Activated naive CD4-positive, alpha-beta T cell treated with anti-CD3 and anti-CD28 coated beads, Interleukin-2, amount 50 U/mL, for 24 hours (primary cell): ENCODE measurements around the gene PAF1.

Source experiments
- H3K27ac Mint-ChIP-seq: one replicate; pipeline ENCODE4 v1.8.0; 2021; ENCODE audit warnings: mild to moderate bottlenecking, mixed read lengths
- H3K27me3 Mint-ChIP-seq: one replicate; pipeline ENCODE4 v1.8.0; 2021; ENCODE audit warnings: mixed read lengths
- H3K36me3 Mint-ChIP-seq: one replicate; pipeline ENCODE4 v1.8.0; 2021; ENCODE audit warnings: mixed read lengths
- H3K4me1 Mint-ChIP-seq: one replicate; pipeline ENCODE4 v1.8.0; 2021; ENCODE audit warnings: mixed read lengths
- H3K4me3 Mint-ChIP-seq: one replicate; pipeline ENCODE4 v1.8.0; 2021; ENCODE audit warnings: mild to moderate bottlenecking, mixed read lengths
- H3K9me3 Mint-ChIP-seq: one replicate; pipeline ENCODE4 v1.8.0; 2021; ENCODE audit warnings: mixed read lengths

PAF1 gene

DNA sequence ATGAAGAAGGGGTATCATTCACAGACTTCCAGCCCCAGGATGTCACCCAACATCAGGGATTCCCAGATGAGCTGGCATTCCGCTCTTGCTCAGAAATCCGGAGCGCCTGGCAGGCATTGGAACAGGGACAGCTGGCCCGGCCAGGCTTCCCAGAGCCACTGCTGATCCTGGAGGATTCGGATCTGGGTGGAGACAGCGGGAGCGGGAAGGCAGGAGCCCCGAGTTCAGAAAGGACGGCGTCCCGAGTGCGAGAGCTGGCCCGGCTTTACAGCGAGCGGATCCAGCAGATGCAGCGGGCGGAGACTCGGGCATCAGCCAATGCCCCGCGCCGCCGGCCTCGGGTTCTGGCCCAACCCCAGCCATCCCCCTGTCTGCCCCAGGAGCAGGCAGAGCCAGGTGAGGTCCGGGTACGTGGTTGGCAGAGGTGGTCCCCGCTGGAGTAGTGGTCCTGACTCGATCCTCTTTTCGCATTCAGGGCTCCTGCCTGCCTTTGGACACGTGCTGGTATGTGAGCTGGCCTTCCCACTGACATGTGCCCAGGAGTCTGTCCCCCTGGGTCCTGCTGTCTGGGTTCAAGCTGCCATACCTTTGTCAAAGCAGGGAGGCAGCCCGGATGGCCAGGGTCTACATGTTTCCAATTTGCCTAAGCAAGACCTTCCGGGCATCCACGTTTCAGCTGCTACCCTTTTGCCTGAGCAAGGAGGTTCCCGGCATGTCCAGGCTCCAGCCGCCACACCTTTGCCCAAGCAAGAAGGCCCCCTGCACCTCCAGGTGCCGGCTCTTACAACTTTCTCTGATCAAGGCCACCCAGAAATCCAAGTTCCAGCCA, 32.6 kb upstream of the PAF1 start:
- Mint-ChIP-seq H3K4me1 (no peaks in the 10 kb centered on the region), H3K27ac (no peak overlapping the region), H3K9me3 (no peaks in the 10 kb centered on the region), H3K36me3 (no peaks in the 10 kb centered on the region), H3K27me3 (no peaks in the 10 kb centered on the region), H3K4me3 (no peak overlapping the region)

GRCh38 chr19:39422020-39422419, 31.1 kb upstream of the PAF1 start:
- no peak overlapping the region for H3K4me3 Mint-ChIP-seq
- H3K4me1 Mint-ChIP-seq: no peaks in the 10 kb centered on the region
- H3K27me3 Mint-ChIP-seq: no peaks in the 10 kb centered on the region
- H3K36me3 Mint-ChIP-seq: no peaks in the 10 kb centered on the region
- H3K27ac Mint-ChIP-seq: no peak overlapping the region
- no peaks in the 10 kb centered on the region for H3K9me3 Mint-ChIP-seq

GRCh38 chr19:39420769-39421168, 29.9 kb upstream of the PAF1 start:
- Mint-ChIP-seq H3K4me3 (no peak overlapping the region), H3K36me3 (no peaks in the 10 kb centered on the region), H3K4me1 (no peaks in the 10 kb centered on the region), H3K27ac (no peak overlapping the region), H3K9me3 (no peaks in the 10 kb centered on the region), H3K27me3 (no peaks in the 10 kb centered on the region)

DNA sequence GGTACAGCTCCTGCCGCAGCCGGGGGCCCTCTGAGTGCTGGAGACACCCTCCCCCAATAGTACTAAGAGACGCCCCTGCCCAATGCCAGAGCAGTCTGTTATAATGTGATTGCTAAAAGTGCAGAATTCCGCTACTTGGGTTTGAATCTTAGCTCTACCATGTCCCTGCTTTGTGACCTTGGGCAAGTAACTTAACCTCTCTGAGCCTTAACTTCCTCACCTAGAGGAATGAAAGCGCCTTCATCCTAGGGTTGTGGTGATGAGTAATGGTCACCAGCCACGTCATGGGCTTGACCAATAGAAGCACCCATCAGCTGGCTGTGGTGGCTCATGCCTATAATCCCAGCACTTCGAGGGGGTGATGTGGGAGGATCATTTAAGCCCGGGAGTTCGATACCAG, 28.1 kb upstream of the PAF1 start:
- Mint-ChIP-seq H3K27me3 (no peaks in the 10 kb centered on the region), H3K36me3 (no peaks in the 10 kb centered on the region), H3K4me1 (peaks cover 6% of the 10 kb centered on the region), H3K27ac (no peak overlapping the region), H3K4me3 (no peak overlapping the region), H3K9me3 (no peaks in the 10 kb centered on the region)

DNA sequence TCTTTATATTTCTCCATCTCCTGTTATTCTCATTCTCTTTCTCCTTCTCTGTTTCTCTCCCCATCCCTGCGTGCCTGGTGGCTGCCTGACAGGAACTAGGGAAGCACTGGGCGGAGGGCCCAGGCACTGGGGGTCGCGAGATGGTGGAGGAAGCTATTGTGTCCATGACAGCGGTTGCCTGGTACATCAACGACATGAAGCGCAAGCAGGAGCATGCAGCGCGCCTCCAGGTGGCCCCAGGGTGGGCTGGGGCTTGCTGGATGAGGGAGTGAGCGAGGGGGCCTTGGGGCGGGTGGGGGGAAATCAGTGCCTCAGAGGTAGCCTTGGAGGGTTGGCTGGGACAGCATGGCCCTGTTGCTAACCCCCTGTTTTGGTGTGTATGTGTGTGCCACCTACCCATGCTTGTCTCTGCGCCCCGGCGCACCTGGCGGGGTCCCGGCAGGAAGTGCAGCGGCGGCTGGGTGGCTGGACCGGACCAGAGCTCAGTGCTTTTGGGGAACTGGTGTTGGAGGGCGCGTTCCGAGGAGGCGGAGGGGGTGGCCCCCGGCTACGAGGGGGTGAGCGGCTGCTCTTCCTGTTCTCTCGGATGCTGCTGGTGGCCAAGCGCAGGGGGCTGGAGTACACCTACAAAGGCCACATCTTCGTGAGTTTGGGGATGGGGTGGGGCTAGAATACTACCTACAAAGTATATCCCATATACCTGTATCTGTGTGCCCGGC, 26.7 kb upstream of the PAF1 start:
- no peaks in the 10 kb centered on the region for H3K27me3 Mint-ChIP-seq
- H3K36me3 Mint-ChIP-seq: no peaks in the 10 kb centered on the region
- H3K4me1 Mint-ChIP-seq: peaks cover 11% of the 10 kb centered on the region
- no peaks in the 10 kb centered on the region for H3K9me3 Mint-ChIP-seq
- no peak overlapping the region for H3K27ac Mint-ChIP-seq
- no peak overlapping the region for H3K4me3 Mint-ChIP-seq

DNA sequence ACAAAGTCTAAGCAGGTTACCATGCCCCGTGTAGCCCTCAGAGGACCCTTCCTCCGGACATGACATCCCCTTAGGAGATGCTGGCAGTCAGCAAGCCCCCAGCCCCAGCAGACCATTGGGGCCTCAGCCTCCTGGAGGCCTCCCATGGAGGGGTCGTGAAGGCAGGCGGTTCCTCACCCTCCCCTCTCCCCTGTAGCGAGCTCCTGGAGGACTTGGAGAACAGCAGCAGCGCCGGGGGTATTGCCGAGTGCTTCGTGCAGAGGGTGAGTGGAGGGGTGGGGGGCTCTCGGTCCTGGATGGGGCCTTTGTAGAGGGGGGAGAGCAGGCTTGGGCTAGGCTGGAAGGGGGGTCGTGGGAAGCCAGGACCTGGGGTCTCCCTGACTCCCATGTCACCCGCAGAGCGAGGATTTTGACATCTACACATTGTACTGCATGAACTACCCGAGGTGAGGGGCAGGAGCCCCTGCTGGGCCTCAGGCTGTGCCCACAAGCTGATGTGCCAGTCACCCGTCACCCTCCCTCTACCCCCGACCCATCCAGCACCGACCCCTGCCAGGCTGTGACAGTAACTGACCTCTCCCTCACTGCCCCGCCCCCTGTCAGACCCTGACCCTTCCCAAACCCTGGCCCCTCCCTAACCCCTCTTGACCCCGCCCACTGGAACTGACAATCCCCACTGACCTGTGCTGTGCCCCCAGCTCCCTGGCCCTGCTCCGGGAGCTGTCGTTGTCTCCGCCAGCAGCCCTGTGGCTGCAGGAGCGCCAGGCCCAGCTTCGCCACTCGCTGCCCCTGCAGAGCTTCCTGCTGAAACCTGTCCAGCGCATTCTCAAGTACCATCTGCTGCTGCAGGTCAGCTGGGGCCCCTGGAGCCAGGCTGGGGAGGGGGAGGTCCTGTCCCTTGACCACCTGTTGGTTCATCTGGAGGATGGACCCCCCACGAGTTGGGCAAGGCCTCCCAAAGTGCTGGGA, 25.5 kb upstream of the PAF1 start:
- H3K27ac Mint-ChIP-seq: no peak overlapping the region
- no peaks in the 10 kb centered on the region for H3K36me3 Mint-ChIP-seq
- H3K4me1 Mint-ChIP-seq: peaks cover 19% of the 10 kb centered on the region
- H3K4me3 Mint-ChIP-seq: no peak overlapping the region
- H3K27me3 Mint-ChIP-seq: no peaks in the 10 kb centered on the region
- no peaks in the 10 kb centered on the region for H3K9me3 Mint-ChIP-seq

- H3K36me3 Mint-ChIP-seq: no peaks in the 10 kb centered on the region
- no peak overlapping the region for H3K27ac Mint-ChIP-seq
- no peaks in the 10 kb centered on the region for H3K27me3 Mint-ChIP-seq
- H3K4me1 Mint-ChIP-seq: peaks cover 29% of the 10 kb centered on the region
- H3K9me3 Mint-ChIP-seq: no peaks in the 10 kb centered on the region
- no peak overlapping the region for H3K4me3 Mint-ChIP-seq
Observed at GRCh38 chr19:39415111-39416046, 24.5 kb upstream of the PAF1 start.

DNA sequence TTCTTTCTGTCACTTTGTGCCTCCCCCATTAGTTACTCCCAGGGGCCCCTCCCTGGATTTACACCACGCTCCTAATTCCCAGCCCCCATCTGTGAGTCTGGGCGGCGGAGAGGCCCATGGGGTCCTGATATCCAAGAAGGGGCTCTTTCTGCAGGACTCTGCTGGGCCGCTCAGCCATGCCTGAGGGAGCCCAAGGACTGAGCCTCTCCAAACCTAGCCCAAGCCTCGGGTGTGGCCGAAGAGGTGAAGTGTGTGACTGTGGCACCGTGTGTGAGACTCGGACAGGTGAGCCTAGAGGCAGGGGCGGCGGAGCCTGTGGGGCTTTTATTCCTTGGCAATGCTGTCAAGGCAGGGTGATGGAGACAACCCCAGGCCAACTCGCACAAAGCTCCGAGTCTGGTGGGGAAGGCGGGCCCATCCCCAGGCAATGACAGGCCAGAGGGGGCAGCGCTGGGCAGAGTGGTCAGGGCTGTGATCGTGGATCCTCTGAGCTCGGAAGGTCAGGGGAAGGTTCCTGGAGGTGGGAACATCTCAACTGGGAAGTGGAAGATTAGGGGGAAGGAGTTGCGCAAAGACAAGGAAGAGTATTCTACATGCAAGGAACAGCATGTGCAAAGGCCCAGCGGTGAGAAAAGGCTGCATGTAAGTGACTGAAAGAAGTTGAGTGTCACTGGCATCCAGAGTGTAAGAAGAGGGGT, 23.2 kb upstream of the PAF1 start:
- no peaks in the 10 kb centered on the region for H3K36me3 Mint-ChIP-seq
- peaks cover 33% of the 10 kb centered on the region for H3K4me1 Mint-ChIP-seq
- H3K27ac Mint-ChIP-seq: peak overlapping the region; percentile 79
- no peaks in the 10 kb centered on the region for H3K27me3 Mint-ChIP-seq
- no peaks in the 10 kb centered on the region for H3K9me3 Mint-ChIP-seq
- H3K4me3 Mint-ChIP-seq: peak overlapping the region; percentile 90

GRCh38 chr19:39413272-39413910, 22.5 kb upstream of the PAF1 start:
- Mint-ChIP-seq H3K36me3 (peaks cover 6% of the 10 kb centered on the region), H3K27ac (peak overlapping the region; percentile 70), H3K9me3 (no peaks in the 10 kb centered on the region), H3K27me3 (no peaks in the 10 kb centered on the region), H3K4me3 (peak overlapping the region; percentile 90), H3K4me1 (peaks cover 39% of the 10 kb centered on the region)

GRCh38 chr19:39412867-39413271, 22.0 kb upstream of the PAF1 start:
- Mint-ChIP-seq H3K36me3 (peaks cover 10% of the 10 kb centered on the region), H3K27ac (no peak overlapping the region), H3K27me3 (no peaks in the 10 kb centered on the region), H3K4me3 (peak overlapping the region; percentile 89), H3K4me1 (peaks cover 39% of the 10 kb centered on the region), H3K9me3 (no peaks in the 10 kb centered on the region)

- peak within 1 kb of the TSS; percentile 89 for H3K4me3 Mint-ChIP-seq
- H3K36me3 Mint-ChIP-seq: peaks cover 11% of the 10 kb centered on the region
- no peaks in the 10 kb centered on the region for H3K27me3 Mint-ChIP-seq
- no peaks in the 10 kb centered on the region for H3K9me3 Mint-ChIP-seq
- H3K27ac Mint-ChIP-seq: peak within 1 kb of the TSS; percentile 100
- H3K4me1 Mint-ChIP-seq: peaks cover 39% of the 10 kb centered on the region
Observed at GRCh38 chr19:39412100-39412866, 21.4 kb upstream of the PAF1 start, which contains the start of gene PLEKHG2. PLEKHG2 (plus strand) TSS chr19:39412669; CDS start chr19:39414087, 1,418 bp downstream.

GRCh38 chr19:39411832-39412099, 20.9 kb upstream of the PAF1 start:
- Mint-ChIP-seq H3K36me3 (peaks cover 11% of the 10 kb centered on the region), H3K9me3 (no peaks in the 10 kb centered on the region), H3K27me3 (no peaks in the 10 kb centered on the region), H3K4me3 (peak overlapping the region; percentile 89), H3K4me1 (peaks cover 39% of the 10 kb centered on the region), H3K27ac (peak overlapping the region; percentile 100)

DNA sequence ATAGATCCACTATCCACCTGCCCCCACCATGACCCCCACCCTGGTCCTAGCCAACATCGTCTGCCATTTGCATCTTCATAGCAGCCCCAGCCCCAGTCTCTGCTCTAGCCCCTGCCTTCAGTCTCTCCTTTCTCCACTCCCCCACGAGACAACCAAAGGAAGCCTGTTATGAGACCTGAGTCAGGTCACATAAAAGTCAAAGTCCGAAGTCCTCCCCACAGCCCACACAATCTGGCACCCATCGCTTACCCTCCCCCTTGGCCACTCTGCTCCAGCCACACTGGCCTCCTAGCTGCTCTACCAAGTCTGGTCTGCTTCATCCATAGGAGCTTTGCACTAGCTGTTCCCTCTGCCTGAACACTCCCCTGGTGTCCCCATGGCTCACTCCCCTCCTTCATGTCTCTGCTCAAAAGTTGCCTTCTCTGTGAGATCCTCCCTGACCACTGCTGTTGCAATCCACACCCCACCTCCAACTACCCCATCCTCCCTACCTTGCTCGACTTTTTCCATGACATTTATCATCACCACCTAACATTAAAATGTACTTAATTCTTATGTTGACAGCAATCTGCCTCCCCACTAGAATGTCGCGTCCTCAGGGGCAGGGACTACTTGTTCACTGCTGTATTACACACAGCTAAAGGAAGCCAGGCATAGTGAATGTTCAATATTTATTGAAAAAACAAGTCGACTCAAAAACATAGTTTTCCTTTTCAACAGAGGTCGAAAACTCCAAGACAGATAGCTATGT, 20.4 kb upstream of the PAF1 start:
- no peaks in the 10 kb centered on the region for H3K27me3 Mint-ChIP-seq

More for the DNA sequence above, 20.4 kb upstream of the PAF1 start:
- Mint-ChIP-seq H3K9me3 (no peaks in the 10 kb centered on the region), H3K4me3 (peak overlapping the region; percentile 89), H3K36me3 (peaks cover 11% of the 10 kb centered on the region), H3K27ac (peak overlapping the region; percentile 100), H3K4me1 (peaks cover 41% of the 10 kb centered on the region)
